Measurements from ENCODE around the gene MGAT4C.

The MGAT4C gene

DNA sequence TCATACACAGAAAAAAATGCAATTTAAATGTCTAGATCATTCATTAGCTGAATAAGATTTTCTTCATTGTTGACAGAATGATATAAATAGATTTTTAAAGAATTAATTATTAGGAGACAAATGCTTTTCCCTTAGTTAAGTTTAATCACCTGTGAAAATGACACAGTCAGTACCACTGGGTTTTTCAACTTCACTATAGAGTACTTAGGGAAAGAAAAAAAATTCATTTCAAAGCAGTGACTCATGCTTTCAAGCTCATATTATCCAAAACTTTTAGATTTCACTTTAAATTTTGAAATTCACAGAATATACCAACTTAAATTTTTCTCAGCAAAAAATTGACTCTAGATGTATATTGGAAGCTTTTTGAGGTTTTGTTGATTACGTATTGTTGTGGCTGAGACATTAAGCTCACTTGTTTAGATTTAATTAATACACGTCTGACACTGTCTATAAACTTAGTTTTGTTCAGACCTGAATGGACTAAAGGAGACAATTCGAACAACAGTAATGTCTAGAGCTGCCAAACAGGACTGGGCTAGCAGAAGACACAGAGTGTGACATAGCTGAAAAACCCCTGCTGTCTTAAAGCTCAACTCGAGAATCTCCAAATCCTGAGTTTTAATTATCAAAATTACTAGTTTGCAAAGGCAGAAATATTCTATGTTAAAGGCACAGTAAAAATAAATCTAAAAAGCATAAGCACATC lies 1.6 kb downstream of the MGAT4C start:
- no peaks in the 10 kb centered on the region for H3K4me1 Mint-ChIP-seq (ENCODE audit: low read depth in 2 of 2)
- H3K27me3 Mint-ChIP-seq: no peaks in the 10 kb centered on the region
- H3K27ac Mint-ChIP-seq: no peak overlapping the region
- DNase-seq: no peak
- H3K36me3 Mint-ChIP-seq (ENCODE audit: insufficient read depth): no peaks in the 10 kb centered on the region
- peaks cover 0 to 4% of the 10 kb centered on the region in 2 donors for H3K9me3 Mint-ChIP-seq
- no peak overlapping the region for H3K4me3 Mint-ChIP-seq
- no peak for ATAC-seq (replicated peaks)

DNA sequence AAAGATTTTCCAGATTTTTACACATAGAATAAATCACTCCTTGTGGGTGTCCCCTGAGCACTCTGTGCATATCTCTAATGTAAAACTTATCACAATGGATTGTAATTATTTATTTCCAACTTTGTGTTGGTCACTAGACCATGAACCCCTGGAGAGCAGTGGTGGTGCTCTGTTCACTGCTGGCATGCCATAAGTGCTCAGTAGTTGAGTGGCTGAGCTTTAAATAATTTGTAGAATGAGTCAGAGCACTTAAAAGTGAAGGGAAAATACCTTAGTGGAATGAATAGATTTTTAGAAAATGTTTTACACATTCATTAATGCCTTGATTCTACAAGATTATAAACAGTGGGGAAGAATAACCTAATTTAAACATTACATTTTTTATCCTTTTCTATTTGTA lies 6.3 kb downstream of the MGAT4C start:
- Mint-ChIP-seq H3K27ac (no peak overlapping the region), H3K36me3 (ENCODE audit: insufficient read depth) (no peaks in the 10 kb centered on the region), H3K4me1 (ENCODE audit: low read depth in 2 of 2) (no peaks in the 10 kb centered on the region), H3K27me3 (no peaks in the 10 kb centered on the region), H3K4me3 (no peak overlapping the region), H3K9me3 (peaks cover 0 to 6% of the 10 kb centered on the region in 2 donors)
- no peak for ATAC-seq (replicated peaks)
- DNase-seq: no peak

DNA sequence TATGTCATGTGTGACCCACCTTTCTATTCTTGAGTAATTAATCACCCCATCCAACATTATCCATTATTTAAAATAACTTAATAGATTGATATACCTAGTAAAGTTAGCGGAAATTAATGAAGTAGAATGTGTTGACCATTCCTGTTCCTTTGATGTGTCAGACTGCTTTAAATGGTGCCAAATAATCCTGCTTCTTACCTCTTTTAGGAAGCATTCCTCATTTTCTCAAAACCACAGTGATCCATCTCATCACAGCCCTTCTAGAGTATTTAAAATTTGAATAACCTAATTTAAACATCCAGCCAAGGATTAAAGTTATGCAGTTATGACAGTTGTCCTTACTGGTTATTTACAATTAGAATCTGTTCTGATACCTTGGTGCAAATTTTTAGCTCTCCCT lies 6.9 kb downstream of the MGAT4C start:
- H3K4me3 Mint-ChIP-seq: no peak overlapping the region
- H3K27ac Mint-ChIP-seq: no peak overlapping the region
- no peak for ATAC-seq (replicated peaks)
- no peaks in the 10 kb centered on the region for H3K4me1 Mint-ChIP-seq (ENCODE audit: low read depth in 2 of 2)
- H3K36me3 Mint-ChIP-seq (ENCODE audit: insufficient read depth): no peaks in the 10 kb centered on the region
- peaks cover 2 to 6% of the 10 kb centered on the region in 2 donors for H3K9me3 Mint-ChIP-seq
- H3K27me3 Mint-ChIP-seq: no peaks in the 10 kb centered on the region
- no peak for DNase-seq

DNA sequence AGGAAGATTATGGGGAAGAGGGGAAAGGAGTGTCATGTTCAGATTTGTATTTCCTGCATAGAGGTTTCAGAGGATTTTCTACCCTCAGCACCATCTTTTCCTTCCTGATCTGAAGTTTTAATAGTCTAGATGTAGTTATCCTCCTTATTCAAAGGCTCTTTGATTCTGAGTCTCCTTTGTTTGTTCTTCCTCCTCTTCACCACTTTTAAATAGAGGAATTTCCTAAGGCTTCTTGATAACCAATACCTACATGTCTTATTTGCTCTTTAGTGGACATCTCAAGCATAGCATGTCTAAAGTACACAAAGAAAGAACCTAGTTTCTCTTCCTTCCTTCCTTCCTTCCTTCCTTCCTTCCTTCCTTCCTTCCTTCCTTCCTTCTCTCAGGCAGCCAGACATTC lies 8.3 kb downstream of the MGAT4C start:
- Mint-ChIP-seq H3K27ac (no peak overlapping the region), H3K4me3 (no peak overlapping the region), H3K9me3 (peaks cover 2 to 8% of the 10 kb centered on the region in 2 donors), H3K4me1 (ENCODE audit: low read depth in 2 of 2) (no peaks in the 10 kb centered on the region), H3K36me3 (ENCODE audit: insufficient read depth) (no peaks in the 10 kb centered on the region), H3K27me3 (no peaks in the 10 kb centered on the region)
- no peak for ATAC-seq (replicated peaks)
- DNase-seq: no peak

DNA sequence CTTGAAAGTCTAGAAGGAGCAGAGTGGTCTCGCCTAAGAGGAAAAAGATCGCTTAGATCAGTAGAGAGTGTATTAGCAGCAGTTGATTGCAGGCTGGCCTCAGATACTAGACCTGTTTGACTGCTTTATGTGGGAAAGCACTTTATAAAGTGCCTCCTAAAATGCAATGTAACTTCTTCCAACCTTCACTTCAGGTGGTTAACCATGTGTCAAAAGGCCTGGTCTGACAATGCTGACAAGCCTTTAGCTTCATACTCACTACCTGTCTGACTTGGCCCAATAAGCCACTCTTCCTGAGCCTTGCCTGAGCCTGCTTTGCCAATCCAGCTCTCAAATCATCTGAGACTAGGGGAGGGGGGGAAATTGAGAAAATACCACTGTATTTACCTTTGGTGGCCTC lies 14.6 kb downstream of the MGAT4C start:
- ATAC-seq (replicated peaks): no peak
- no peak overlapping the region for H3K27ac Mint-ChIP-seq

DNA sequence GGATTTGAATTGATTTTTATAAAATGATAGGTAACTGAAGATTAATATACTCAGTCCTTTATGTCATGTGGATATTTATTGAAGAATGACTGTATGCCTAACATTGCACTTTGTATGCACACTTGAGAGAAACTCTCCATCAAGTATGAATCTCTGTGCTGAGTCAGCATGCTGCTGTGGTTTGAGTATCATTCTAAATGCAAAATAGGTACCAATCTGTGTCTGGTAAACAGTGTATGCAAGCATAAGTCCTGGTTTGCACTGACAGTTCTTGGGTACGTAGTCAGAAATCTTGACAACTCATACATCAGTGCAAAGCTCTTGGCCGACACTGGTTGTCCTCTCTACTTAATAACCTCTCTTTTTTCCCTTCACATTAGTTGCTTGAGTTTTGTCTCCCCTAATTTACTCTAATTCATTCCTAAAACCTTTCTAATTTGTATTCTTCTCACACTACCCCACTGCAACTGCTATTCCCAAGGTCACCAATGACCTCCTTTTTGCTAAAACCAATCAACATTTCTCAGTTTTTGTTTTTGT lies 21.8 kb downstream of the MGAT4C start:
- no peak for ATAC-seq (replicated peaks)
- no peak for DNase-seq

More for the DNA sequence above, 14.6 kb downstream of the MGAT4C start:
- H3K9me3 Mint-ChIP-seq: peaks cover 8 to 11% of the 10 kb centered on the region in 2 donors
- H3K27me3 Mint-ChIP-seq: no peaks in the 10 kb centered on the region
- no peaks in the 10 kb centered on the region for H3K4me1 Mint-ChIP-seq (ENCODE audit: low read depth in 2 of 2)
- no peak overlapping the region for H3K4me3 Mint-ChIP-seq
- no peak for DNase-seq
- H3K36me3 Mint-ChIP-seq (ENCODE audit: insufficient read depth): no peaks in the 10 kb centered on the region

DNA sequence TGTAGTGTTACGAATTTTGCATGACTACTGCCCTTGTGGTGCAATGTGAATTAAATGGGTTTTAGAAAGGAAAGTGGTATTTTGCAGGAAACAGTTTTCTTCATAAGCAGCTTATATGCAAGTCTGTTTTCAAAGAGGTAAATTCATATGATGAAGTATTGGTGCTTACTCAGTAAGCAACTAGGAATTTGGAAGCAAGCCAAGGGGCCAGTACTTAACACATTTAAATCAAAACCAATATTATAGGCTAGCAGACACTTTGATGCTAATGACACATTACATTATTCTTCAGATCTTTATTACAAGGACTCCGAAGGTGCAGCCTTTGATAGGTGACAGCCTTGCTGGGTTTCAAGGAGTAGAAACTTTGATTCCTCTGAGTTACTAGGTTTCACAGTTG lies 23.1 kb downstream of the MGAT4C start:
- no peak for DNase-seq
- H3K4me3 Mint-ChIP-seq: no peak overlapping the region
- H3K27ac Mint-ChIP-seq: no peak overlapping the region
- H3K9me3 Mint-ChIP-seq: peaks cover 5 to 7% of the 10 kb centered on the region in 2 donors
- H3K4me1 Mint-ChIP-seq (ENCODE audit: low read depth in 2 of 2): no peaks in the 10 kb centered on the region
- no peaks in the 10 kb centered on the region for H3K36me3 Mint-ChIP-seq (ENCODE audit: insufficient read depth)
- no peak for ATAC-seq (replicated peaks)
- H3K27me3 Mint-ChIP-seq: no peaks in the 10 kb centered on the region

More for the DNA sequence above, 21.8 kb downstream of the MGAT4C start:
- Mint-ChIP-seq H3K4me3 (no peak overlapping the region), H3K27me3 (no peaks in the 10 kb centered on the region), H3K9me3 (peaks cover 5% of the 10 kb centered on the region in 2 donors), H3K4me1 (ENCODE audit: low read depth in 2 of 2) (no peaks in the 10 kb centered on the region), H3K36me3 (ENCODE audit: insufficient read depth) (no peaks in the 10 kb centered on the region), H3K27ac (no peak overlapping the region)

DNA sequence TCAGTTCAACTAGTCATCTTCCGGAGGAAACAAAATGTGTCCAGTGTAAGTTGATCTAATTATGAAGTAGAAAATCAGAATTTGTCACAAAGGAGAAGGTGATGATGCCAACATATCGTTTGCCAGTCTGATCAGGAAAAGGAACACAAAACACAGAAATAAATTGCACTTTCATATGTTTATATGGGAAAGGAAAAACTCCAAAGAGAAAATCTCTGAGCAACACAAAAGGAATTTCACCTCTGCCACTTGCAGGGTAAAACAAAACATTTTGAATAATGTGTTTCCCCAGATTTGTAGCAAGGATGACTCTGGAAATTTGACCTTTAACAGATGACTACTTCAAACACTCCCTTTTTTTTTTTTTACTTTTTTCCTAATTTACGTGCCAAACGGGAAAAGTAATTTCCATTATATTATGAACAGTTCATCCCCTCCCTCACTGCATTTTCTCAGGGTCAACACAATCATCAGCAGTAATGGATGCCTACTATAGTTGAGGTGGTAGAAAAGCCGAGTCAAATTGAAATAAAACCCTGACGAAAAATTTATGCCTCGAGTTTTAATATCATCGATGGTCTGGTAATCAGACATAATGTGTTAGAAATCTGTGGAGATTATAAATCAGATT lies 25.6 kb downstream of the MGAT4C start:
- no peak for DNase-seq
- Mint-ChIP-seq H3K9me3 (peaks cover 13 to 14% of the 10 kb centered on the region in 2 donors), H3K4me1 (ENCODE audit: low read depth in 2 of 2) (no peaks in the 10 kb centered on the region), H3K4me3 (no peak overlapping the region), H3K27me3 (no peaks in the 10 kb centered on the region), H3K27ac (no peak overlapping the region), H3K36me3 (ENCODE audit: insufficient read depth) (no peaks in the 10 kb centered on the region)
- ATAC-seq (replicated peaks): no peak

DNA sequence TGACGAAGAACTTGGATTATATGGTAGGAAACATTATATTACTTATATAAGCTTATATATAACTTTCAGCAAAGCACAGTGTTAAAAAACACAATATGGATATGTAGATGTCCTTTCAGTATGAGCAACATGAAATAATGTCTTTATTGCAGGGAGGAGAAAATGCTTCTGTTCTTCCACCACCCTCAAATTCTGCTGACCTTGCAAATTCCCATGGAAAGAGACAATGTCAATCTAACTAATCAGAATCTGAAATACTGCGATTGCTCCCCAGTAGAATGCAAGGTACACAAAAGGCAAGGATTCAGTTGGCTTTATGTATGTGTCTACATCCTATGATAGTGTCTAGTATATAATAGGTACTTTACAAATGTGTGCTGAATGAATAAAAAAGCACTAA lies 26.4 kb downstream of the MGAT4C start:
- ATAC-seq (replicated peaks): no peak
- no peak for DNase-seq
- peaks cover 9 to 12% of the 10 kb centered on the region in 2 donors for H3K9me3 Mint-ChIP-seq

DNA sequence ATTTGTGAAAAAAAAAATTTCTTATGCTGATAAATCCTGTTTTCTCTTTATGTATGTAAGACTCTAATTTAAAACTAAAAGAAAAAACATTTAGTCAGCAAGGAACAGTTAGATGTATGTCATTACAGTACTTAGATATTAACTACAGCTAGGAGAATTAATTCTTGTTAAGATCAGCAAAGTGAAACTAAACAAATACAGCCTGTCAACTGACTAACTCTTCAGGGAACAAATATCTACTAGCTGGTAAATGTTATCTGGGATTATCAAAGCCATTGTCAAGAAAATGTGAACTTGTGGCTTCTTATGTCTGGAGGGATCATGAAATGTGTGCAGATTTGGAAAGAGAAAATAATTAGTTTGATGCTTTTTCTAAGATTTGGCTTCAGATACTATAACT lies 27.5 kb downstream of the MGAT4C start:
- no peaks in the 10 kb centered on the region for H3K4me1 Mint-ChIP-seq (ENCODE audit: low read depth in 2 of 2)
- no peak overlapping the region for H3K27ac Mint-ChIP-seq
- H3K27me3 Mint-ChIP-seq: no peaks in the 10 kb centered on the region
- H3K9me3 Mint-ChIP-seq: peaks cover 13 to 14% of the 10 kb centered on the region in 2 donors
- DNase-seq (no peak), ATAC-seq (replicated peaks) (no peak)
- no peak overlapping the region for H3K4me3 Mint-ChIP-seq
- H3K36me3 Mint-ChIP-seq (ENCODE audit: insufficient read depth): no peaks in the 10 kb centered on the region

More for the DNA sequence above, 26.4 kb downstream of the MGAT4C start:
- Mint-ChIP-seq H3K4me3 (no peak overlapping the region), H3K4me1 (ENCODE audit: low read depth in 2 of 2) (no peaks in the 10 kb centered on the region), H3K36me3 (ENCODE audit: insufficient read depth) (no peaks in the 10 kb centered on the region), H3K27me3 (no peaks in the 10 kb centered on the region), H3K27ac (no peak overlapping the region)

DNA sequence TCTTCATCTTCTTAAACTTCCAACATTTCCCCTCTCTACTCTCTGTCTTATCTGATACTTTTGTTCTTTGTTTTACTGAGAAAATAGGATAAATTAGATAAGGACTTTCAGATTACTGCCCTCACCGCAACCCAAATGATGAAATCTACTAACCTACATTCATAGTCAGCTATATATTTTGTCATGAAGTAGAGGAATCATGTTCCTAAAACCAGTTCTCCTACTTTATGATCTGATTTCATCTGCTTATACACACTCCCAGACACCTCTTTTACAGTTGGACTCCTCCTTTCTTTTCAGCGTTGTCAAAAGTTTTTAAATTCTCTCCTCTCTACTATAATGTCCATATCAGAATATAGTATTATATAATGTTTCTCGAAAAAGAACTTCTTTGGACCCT lies 29.7 kb downstream of the MGAT4C start:
- Mint-ChIP-seq H3K4me3 (no peak overlapping the region), H3K4me1 (ENCODE audit: low read depth in 2 of 2) (no peaks in the 10 kb centered on the region), H3K27me3 (no peaks in the 10 kb centered on the region), H3K36me3 (ENCODE audit: insufficient read depth) (no peaks in the 10 kb centered on the region), H3K27ac (no peak overlapping the region), H3K9me3 (peaks cover 13 to 14% of the 10 kb centered on the region in 2 donors)
- ATAC-seq (replicated peaks): no peak
- no peak for DNase-seq

DNA sequence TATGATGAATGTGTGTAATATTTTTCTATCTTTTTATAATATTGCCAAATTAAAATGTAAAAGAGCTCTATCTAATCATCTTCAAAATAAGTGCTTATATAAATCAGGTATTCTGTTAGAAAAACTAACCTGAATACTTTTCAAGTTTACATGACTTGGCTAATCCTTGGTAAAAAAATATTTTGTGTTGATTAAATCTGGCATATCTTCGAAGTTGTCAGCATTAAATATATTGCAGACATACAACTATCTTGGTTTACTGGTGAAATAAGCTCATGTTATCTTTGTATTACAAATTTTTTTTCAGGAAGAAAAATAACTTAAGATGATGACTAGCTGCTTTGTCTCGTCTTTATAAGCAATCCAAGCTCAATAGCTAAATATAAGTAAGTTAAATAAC lies 39.6 kb downstream of the MGAT4C start:
- H3K27ac Mint-ChIP-seq: no peak overlapping the region
- ATAC-seq (replicated peaks): no peak
- H3K27me3 Mint-ChIP-seq: no peaks in the 10 kb centered on the region
- no peaks in the 10 kb centered on the region for H3K36me3 Mint-ChIP-seq (ENCODE audit: insufficient read depth)
- no peak overlapping the region for H3K4me3 Mint-ChIP-seq
- H3K9me3 Mint-ChIP-seq: peaks cover 13 to 16% of the 10 kb centered on the region in 2 donors
- H3K4me1 Mint-ChIP-seq (ENCODE audit: low read depth in 2 of 2): no peaks in the 10 kb centered on the region
- no peak for DNase-seq

DNA sequence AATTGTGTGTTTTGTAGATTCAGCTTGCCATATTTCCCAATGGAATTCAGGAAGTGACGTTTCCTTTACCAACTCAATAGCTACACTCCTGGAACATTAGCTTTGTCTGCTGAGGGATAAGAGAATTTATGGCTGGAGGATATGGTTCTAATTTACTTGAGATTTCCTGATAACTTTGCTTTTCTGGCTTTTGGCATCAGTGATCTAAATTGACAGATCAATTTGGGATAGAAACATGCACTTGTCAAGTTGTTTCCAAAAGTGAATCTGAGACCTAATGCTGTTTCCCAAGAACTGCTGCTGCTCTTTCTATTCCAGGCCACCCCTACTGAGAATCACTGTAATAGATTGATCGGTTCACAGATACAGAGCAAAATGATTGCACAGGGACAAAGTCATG lies 43.2 kb downstream of the MGAT4C start:
- peaks cover 10 to 17% of the 10 kb centered on the region in 2 donors for H3K9me3 Mint-ChIP-seq
- ATAC-seq (replicated peaks) (no peak), DNase-seq (no peak)
- H3K4me3 Mint-ChIP-seq: no peak overlapping the region
- H3K36me3 Mint-ChIP-seq (ENCODE audit: insufficient read depth): no peaks in the 10 kb centered on the region
- no peaks in the 10 kb centered on the region for H3K27me3 Mint-ChIP-seq
- H3K4me1 Mint-ChIP-seq (ENCODE audit: low read depth in 2 of 2): no peaks in the 10 kb centered on the region
- H3K27ac Mint-ChIP-seq: no peak overlapping the region
